Ovary (tissue), 3 donors: ENCODE results near the gene SMLR1.

Source experiments
- POLR2A ChIP-seq: fragments of 450-650 bp; IDR thresholded peaks from one replicate; pipeline ENCODE4 v1.6.1; 2017; ENCODE audit warnings: antibody characterized with exemption, mild to moderate bottlenecking, moderate library complexity
- TF ChIP-seq, protein P1 (sequence below), 3 donors: fragments of 450-650 bp in 2 of 3; fragments of 200-600 bp in 1 of 3; IDR thresholded peaks; one replicate each; pipeline versions ENCODE4 v1.5.1 to v1.8.0; 2016 to 2022; ENCODE audit warnings: antibody characterized with exemption in 3 of 3, mild to moderate bottlenecking in 1 of 3
- donor health status: DM: no; HTN: no; CAD: no.

DNA sequence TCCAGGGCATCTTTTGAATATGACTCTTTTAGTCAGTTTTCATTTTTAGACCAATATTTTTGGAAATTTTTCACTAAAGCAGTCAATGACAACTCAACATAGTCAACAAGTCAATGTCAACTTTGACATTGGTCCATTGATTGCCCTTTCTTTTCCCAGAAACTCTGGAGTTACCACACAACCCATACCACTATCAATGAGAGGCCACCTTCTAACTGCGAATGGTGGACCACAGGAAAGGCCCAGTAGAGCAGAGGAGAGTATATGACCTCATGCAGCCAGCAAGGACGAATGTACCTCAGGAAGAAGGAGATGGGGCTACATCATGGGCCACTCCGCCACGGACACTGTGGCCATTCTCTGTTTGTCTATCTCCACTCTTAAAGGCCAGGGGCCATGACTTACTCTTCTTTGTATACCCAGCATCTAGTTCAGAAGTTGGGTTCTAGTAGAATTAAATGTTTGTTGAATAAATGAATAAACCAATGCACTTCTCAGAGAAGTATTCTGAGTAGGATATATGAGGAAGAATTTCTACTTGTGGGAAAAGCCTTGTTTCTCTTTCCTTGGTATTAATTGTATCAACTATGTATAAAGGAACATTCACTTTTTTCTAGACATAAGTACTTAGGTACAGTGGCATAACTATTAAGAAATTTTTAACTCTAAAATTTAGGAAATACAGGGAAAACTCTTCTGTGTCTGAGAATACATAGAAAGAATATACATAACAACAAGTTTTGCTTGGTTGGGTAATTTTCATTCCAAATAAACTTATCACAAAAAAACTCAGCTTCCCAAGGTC is 562 bp upstream of the SMLR1 start:
- no peak for TF ChIP-seq POLR2A
- TF ChIP-seq, protein P1, sequence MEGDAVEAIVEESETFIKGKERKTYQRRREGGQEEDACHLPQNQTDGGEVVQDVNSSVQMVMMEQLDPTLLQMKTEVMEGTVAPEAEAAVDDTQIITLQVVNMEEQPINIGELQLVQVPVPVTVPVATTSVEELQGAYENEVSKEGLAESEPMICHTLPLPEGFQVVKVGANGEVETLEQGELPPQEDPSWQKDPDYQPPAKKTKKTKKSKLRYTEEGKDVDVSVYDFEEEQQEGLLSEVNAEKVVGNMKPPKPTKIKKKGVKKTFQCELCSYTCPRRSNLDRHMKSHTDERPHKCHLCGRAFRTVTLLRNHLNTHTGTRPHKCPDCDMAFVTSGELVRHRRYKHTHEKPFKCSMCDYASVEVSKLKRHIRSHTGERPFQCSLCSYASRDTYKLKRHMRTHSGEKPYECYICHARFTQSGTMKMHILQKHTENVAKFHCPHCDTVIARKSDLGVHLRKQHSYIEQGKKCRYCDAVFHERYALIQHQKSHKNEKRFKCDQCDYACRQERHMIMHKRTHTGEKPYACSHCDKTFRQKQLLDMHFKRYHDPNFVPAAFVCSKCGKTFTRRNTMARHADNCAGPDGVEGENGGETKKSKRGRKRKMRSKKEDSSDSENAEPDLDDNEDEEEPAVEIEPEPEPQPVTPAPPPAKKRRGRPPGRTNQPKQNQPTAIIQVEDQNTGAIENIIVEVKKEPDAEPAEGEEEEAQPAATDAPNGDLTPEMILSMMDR (IDR thresholded peaks at IDR 0.05): no peak
